Stimulated activated CD4-positive, alpha-beta T cell treated with anti-CD3 and anti-CD28 coated beads, Interleukin-4, amount 100 ng/mL, for 4 hours (primary cell): ENCODE data around the gene C2orf92.
"Not testable (repeated sequence)": the region's sequence is repeated elsewhere in the genome, so short reads cannot be mapped to it uniquely, and the experiment has no call there.

Source experiments
- DNase-seq, 2 experiments: peaks; one replicate each; pipeline ENCODE4 v3.0.0-alpha.2; 2020

C2orf92 gene

DNA sequence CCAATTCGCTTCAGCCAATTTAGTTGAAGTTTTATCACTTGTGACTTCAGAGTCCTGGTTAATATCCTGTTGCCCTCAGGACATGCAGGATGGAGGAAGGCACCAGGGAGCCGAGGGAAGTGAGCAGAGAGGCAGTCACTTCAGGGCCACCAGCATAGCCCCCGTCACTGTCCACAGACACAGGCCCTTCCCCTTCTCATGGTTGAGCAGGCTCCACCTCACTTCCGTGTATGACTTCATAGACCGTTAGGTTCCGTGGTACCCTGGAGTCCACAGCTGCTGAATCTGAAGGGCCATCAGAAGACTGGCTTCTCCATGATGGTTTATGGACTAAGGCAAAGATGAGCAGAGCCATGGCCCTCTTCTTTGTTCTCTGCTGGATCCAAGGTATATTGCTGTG, at the start of gene C2orf92:
Gene C2orf92 (plus strand): TSS at position 266 of the 400 bp plus-strand sequence. CDS start 76 bp downstream, at position 342.
- DNase-seq, result no peak

DNA sequence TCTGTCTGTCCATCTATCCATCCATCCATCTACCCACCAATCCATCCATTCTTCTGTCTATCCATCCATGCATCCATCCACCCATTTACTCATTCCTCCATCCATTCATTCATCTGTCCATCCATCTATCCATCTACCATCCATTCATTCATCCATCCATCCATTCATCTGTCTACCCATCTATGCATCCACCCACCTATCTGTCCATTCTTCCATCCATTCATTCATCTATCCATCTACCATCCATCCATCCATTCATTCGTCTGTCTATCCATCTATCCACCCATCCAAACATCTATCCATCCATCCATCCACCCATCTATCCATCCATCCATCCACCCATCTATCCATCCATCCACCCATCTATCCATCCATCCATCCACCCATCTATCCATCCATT, 49.0 kb upstream of the C2orf92 start:
- DNase-seq, result not testable (repeated sequence)

DNA sequence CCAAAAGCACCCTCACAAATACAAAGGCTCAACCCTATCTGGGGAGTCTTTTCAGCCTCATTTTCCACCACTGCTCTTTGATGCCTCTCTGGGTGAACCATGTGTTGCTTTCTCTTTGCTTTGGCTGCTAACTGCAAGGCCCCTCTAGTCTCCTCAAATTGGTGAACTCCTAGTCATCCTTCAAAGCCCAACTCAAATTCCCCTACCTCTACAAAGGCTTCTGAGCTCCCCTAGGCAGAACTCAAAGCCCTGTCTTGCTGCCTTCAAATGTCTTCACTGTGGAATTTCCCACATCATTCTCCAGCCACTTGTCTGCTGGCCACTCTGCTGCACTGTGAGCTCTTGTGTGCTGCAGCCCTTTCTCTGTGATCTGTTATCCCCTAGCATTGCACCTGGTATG, 46.5 kb upstream of the C2orf92 start:
- DNase-seq, result not testable (repeated sequence)

DNA sequence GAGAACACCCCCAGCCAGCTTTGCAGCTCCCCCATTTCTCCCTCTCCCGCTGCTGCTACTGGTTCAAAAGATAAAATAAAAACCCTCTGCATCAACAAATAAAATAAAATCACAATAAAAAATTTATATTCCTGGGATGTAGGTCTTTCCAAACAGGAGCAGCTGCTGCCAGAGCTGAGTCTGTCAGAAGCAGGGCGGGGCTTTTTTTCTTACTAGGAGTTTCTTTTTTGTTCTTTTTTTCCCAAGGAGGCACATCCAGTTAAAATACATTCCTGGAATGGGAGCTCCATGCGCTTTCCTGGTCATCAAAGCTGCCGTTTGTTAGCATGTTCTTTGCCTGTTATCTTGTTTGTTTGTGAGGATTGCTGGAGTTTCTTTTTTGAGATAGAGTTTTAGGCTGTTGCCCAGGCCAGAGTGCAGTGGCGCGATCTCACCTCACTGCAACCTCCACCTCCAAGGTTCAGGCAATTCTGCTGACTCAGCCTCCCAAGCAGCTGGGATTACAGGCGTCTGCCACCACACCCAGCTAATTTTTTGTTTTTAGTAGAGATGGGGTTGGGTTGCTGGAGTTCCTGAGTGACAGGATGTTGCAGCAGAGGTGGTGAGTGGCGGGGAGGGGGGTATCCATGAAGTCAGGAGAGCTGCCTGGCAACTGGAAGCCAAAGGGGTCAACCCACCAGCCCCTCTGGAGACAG, 44.0 kb upstream of the C2orf92 start:
- DNase-seq, result not testable (repeated sequence)

DNA sequence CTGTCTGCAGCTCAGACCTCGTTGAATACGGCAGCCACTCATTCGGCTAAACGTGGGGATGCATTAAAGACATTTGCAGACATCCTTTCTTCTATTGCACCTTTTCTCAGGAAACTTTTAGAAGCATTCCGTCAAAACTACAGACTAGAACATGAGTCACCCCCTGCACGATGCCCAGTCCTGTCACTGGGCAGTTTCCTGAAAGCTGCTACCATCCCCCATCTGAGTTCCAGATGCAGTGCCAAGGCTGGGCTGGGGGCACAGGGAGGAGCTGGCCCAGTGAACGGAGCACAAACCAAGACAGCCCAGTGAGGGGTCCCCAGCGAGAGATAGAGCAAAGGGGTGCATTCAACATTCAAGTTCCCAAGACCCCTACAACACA, 43.5 kb upstream of the C2orf92 start:
- not testable (repeated sequence) for DNase-seq

DNA sequence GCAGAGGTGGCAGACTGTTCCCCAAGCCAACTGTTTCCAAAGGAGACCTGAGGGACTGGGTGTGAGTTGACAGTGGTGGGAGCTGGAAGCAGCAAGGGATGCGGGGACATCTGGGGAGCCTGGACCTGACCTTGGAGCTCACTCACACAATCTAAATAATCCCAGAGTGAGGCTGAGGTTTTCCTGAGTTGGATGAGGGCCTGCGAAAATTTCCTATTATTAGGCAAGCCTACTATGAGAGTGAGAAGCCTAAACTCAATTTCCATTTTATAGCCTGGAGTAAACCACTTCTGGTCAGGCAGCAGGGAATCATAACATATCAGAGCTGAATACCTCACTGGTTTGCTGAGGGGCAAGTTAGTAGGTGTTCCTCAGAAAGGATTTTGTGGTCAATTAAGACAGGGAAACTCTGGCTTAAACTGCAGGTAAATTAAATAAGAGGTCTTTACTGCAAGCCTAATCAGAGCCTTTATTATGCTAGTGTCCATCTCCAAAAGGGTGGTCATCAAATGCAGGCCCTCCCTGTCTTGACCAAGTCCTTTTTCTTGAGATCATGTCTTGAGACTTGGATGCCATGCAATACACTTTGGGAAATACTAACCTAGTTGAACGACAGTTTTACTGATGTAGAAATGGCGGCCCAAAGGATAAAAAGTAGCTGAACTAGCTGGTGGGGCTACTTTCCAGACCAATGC, 25.3 kb upstream of the C2orf92 start:
- DNase-seq, result no peak

DNA sequence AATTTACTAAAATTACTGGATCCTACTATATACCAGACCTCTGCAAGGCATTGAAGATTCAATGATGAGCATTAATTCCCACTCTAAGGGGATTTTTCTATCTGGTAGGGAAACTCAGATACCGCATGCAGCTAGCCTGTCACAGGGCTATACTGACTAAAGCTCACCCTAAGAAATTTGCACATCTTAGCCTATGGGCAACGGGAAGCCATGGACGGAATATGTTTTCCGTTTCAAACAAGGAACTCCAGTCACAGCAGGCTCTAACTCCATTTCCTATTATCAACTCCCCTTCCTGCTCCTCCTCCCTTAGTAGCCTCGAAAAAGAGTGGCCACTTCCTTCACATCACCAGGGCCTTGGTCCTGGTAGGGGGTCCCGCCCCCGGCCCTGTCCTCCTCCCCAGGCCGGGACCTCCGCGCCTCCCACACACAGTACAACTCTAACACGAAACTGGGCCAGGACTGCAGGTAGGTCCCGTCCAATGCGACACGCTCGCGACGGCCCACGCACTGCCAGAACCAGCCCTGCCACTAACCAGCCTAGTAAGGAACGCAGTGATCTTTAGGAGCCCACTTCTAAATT, 24.3 kb upstream of the C2orf92 start:
- peak in 1 of 2 experiments; percentile 39 for DNase-seq

DNA sequence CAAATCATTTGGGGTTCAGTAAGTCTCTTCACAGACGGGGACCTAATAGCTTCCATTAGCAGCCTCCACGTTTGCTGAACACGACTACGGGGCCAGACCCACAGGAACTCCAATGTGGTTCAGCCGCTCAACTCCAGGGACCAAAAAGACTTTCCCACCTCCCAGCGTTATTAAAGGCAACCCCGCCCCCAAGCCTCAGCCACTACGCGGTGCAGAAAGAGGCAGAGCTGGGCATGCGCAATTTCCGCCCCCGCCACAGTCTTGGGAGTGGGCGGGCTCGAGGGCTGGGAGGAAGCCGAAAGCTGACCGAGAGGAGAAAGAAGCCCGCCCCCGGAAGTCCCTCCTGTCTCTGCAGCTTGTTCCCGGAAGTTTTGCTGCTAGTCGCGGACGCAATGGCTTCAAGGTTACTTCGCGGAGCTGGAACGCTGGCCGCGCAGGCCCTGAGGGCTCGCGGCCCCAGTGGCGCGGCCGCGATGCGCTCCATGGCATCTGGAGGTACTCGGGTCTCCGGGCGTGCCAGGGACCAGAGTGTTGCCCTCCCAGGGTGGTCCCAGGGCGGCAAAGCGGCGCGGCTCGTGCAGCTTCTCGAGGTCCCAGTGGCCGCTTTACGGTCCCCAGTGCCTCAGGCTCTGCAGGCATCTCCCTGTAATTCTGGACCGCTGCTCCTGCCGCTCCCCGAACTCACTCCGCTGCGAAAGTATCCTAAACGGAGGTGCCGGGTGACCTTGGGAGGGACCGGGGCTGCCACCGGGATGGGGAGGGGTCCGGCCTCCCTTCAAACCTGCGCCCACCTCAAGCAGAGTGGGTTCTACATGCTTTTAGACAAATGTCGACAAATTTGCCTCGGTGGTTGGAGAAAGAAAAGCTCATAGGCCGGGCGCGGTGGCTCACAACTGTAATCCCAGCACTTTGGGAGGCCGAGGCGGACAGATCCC, 23.6 kb upstream of the C2orf92 start, which contains the start of gene COX5B:
Gene COX5B (plus strand): TSS at position 368 of the 935 bp plus-strand sequence. CDS start 25 bp downstream, at position 393.
- DNase-seq, result peak; percentile 98 to 99

DNA sequence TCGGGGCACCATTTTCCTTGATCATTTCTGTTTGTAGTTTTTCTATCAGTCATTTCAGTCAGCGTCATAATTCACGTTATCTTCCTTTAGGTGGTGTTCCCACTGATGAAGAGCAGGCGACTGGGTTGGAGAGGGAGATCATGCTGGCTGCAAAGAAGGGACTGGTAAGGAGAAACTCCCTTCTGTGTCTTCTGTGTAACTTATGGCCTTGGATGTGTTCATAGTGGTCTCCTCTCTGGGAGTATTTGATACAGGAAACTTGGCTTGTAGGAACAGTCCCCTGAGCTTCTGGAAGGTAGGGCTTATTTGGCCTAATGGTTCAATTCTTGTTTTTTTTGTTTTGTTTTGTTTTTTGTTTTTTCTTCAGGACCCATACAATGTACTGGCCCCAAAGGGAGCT, 22.5 kb upstream of the C2orf92 start:
- DNase-seq, result no peak

DNA sequence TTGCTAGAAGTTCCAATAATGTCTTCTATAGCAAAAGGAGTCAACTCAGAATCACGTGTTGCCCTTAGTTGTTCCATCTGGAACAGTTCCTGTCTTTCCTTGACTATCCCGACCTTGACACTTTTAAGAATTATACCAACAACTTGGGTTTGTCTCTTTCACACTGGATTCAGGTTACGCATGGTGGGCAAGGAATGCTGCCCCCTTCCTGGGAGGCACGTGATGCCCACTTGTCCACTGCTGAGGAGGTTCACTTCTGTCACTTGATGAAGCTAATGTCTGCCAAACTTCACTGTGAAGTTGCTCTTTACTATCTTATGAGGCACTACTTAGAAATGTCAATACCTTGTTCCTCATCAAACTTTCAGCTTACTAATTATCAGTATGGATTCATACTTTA, 18.4 kb upstream of the C2orf92 start:
- DNase-seq, result no peak

DNA sequence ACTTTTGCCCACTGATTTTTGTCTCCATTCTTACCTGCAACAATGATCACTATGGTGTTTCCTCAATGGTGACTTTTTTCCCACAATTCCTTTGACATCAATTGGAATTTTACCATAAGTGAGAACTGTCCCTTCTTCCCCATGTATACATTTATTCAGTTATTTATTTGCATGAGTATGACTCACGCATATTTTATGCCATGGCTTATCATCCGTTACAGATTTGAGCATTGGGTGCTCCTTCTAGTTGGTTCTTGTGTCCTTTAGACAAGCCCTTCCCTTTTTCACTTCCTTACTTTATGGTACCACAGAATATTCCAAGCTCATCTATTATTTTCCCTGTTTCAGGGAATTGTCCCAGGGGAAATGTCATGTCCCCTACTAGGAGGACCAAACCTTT, 16.0 kb upstream of the C2orf92 start:
- DNase-seq, result no peak

DNA sequence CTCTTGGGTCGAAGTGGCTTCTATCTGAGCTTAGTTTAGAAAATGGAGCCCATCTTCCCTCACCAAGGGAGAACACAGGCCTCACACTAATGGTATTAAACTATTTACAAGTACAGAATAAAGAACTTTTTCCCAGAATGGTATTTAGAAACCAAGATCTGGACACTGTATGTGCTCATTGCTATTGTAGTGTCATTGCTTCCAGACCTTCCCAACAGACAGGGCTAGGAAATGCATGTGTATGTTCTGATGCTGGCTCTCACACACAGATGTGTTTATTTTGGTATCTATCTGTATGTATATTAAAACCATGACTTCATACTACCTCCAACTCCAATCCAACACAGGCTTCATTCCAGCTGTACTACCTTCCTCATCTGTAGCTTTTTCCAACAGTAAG, 15.6 kb upstream of the C2orf92 start:
- DNase-seq, result no peak

DNA sequence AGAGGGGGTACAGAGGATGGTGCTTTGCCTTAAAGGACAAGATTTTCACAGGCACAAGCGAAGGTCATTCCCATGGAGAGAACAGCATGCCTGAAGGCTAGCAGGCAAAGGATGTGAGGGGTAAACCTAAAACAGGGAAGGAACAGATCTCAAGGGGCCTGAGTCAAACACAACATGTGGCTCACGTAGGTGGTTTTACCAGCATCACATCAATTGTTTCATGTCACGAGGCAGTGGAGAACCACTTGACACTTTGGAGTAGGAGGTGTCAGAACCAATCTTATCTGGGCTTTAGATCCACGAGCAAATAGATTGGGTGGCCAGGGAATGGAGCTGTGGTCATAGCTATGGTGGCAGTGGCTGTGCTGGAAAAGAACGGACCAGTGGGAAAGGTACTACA, 15.2 kb upstream of the C2orf92 start:
- DNase-seq, result no peak

DNA sequence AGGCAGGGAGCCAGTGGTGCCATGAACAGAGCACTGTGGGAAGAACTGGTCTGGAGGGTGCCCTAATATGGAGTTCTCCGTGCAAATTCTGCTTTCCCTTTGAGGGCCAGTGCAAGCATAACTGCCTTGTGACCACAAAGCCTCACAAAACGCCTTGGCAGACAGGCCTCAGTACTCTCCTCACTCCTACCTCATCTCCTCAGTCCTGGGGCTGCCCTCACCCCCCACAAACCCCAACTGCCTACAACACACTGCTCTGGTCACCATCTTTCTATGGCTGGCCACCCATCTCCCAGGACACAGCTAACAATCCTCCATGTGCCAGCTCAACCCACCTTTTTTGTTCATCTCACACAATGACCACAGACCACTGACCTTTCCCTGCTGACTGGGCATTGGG, 14.7 kb upstream of the C2orf92 start:
- no peak for DNase-seq

DNA sequence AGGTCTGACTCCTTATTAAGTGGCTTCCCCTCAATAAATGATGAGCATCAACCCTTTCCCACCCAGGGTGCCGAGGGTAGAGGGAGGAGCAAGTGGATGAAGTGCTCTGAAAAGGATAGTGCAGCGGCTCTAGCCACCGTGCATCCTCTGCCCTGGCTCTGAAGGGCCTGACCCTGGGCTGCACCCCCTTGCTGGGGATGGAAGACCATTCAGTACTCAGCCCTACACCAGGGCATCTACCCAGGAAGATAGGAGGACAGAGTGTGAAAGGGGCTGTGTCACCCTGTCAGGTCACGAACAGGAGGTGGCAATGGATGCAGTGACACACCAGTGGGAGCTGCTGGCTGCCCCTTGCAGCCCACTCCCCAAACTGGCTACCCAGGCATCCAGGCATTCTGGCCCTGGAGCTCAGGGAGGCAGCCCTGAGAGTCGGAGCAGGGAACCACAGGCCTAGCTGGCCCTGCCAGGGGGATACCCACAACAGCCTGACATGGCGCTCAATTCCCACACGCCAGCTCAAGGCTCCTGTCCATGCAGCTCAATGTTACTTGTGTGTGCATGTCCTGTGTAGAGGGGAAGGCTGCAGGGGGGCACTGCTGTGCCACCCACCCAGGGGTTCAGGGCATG, 13.3 kb upstream of the C2orf92 start:
- no peak for DNase-seq

DNA sequence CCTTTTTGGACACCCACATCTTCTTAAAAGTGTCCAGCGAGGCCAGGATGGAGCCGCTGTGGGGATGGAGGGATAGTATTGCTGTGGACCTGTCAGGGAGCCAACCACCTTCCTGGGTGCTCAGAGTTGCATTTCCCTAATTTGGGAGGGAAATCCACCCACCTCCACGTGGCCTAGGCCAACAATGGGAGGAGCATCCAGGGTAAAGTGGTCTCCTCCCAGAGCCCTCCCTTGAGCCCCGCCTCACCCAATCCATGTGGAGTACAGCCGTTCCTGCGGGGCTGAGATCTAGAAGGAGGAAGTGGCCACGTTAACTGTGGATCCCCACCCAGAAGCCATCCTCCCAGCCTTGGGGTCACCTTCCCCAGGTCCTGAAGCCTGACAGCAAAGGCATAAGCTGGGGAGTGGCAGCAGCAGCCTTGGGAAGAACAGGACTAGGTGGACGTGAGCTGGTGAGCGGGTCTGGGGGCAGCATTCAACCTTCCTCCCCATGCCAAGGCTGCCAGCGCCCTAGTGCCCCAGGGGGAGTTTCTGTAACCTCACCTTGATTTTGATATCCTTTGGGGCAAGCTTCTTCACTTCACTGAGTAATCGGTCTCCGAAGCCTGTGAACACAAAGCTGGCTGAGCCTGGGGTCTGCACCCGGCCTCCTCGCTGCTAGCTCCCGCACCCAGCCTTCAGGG, 12.5 kb upstream of the C2orf92 start:
- no peak for DNase-seq

DNA sequence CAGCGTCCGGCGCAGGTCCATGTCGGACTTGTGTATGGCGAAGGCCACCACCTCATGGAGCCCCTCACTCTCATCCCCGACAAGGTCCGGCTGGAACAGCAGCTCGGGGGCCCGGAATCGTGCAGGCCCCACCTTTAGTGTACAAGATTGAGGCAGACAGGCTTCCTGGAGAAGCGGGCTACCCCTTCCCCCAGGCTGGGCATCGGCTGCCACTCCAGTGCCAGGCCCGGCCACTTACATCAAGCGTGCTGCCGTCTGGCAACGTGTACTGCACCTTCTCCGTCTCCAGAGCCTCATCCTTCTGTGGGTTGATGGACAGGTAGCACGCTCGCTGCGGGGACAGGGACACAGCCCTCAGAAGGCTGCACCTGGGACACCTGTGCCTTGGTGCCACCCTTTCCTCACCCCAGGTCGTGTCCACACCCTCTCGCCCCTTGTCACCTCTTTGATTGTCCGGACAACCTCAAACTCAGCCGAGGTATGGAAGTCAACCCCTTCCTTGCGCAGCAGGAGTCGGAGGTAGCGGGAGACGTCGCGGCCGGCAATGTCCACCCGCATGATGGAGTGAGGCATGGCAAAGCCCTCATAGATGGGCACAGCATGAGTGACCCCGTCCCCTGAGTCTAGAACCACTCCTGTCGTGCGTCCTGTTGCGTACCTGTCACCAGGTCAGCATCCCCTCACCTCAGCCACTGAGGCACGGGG, 11.4 kb upstream of the C2orf92 start:
- no peak for DNase-seq

DNA sequence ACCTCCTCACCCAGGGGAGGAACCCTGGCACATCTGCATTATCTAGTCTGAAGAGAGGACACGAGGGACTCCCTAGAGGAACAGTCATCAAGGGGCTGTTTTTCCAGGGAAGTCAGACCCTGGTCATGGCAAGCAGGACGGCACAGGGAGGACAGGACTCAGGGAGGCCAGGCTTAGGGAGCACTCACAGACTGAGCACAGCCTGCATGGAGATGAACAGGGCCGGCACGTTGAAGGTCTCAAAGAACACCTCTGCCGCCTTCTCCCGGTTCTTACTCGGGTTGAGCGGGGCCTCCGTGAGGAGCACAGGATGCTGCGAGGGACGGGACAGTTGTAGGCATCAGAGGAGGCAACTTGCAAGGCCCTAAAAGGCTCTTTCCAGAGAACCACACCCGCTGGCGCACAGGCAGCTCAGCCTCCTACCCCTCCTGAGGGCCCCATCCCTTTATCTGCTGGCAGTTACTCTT, 10.8 kb upstream of the C2orf92 start:
- DNase-seq, result no peak

DNA sequence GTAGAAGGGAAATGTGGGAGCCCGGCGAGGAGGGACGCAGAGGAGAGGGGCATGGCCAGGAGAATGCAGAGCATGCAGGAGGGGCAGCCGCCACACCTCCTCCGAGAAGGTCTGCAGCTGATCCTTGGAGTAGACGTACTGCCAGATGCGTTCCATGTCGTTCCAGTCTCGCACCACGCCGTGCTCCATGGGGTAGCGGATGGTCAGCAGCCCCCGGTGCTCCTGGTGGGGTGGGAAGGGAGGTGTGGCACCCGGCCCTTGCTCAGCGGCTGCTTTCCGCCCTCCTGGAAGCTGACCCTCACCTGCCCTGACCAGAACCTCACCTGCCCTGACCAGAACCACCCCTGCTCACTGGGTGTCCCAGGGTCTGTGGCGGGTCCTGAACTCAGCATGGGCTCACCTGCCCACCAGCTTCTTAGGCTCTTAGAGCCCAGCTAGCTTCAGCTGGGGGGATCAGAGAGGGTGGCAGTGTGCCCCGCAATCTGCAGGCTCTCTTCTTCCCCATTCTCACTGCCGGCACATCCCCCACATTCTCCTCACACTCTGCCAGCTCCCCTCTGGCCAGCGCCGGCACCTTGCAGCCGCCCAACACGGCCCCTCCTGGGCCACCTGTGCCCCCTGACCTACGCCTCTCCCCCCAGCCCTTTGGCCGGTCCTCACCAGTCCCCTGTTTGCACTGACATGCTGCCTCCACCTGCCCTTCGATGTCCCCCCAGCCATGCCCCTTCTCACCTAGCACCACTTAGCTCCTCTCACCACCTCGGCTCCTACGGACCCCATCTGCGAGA, 10.1 kb upstream of the C2orf92 start:
- no peak for DNase-seq
